Measurements from ENCODE around the gene STX8. TPM values are rescaled to one million over a fixed set of nuclear protein-coding genes. Genes with fewer than 3 reads are reported as not detected.

Gene STX8
- total RNA-seq, 1 experiment from 2014 or later: 50.3 TPM

DNA sequence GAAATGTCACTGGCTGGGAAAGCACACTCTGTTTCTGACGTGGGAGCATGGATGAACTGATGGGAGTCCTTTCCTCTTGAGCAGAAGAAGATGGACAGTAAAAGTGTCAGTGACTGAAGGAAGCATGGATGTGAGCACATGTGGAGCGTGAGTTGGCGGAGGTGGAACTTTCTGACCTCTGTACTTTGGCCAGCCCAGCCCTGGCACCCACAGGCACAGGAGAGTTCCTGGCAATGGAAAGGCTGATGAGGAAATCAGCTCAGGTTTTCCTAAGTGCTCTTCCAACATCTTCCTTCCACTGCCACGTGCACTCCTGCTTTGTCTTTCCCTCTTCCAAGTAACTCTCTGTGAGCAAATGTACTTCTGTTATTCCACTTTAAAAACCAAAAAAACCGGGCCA is 277.5 kb downstream of the STX8 start:
- CTCF ChIA-PET: no interaction called here
- Histone ChIP-seq H3K27ac (ENCODE audit: low read length) (no peak overlapping the region), H3K9me3 (ENCODE audit: control insufficient read depth, insufficient read depth, low read depth, low read length) (no peaks in the 10 kb centered on the region), H3K27me3 (ENCODE audit: control insufficient read depth, insufficient read depth, low read length) (no peaks in the 10 kb centered on the region), H3K36me3 (ENCODE audit: control insufficient read depth, insufficient read depth, low read length) (no peaks in the 10 kb centered on the region), H3K4me1 (ENCODE audit: control insufficient read depth, insufficient read depth, low read length) (no peaks in the 10 kb centered on the region), H3K4me3 (ENCODE audit: low read depth in 2 of 2, low read length in 2 of 2) (no peak overlapping the region)
- POLR2A ChIA-PET: no interaction called here
- BruUV-seq (replicated peaks): no TSS peak
- intact Hi-C loops (cut with micrococcal nuclease; ENCODE audit: unreplicated experiment) (no loop called here), in situ Hi-C loops (cut with HindIII; ENCODE audit: low pct_unique_long_range_greater_than_20kb, low sequenced_read_pairs) (no loop called here)
- ATAC-seq: no peak
- no peak for DNase-seq (ENCODE audit: low read depth, low spot score)
- no peak for TF ChIP-seq SIN3A (IDR thresholded peaks at IDR 0.05; ENCODE audit: borderline replicate concordance, insufficient read depth, low read depth, low read length)

DNA sequence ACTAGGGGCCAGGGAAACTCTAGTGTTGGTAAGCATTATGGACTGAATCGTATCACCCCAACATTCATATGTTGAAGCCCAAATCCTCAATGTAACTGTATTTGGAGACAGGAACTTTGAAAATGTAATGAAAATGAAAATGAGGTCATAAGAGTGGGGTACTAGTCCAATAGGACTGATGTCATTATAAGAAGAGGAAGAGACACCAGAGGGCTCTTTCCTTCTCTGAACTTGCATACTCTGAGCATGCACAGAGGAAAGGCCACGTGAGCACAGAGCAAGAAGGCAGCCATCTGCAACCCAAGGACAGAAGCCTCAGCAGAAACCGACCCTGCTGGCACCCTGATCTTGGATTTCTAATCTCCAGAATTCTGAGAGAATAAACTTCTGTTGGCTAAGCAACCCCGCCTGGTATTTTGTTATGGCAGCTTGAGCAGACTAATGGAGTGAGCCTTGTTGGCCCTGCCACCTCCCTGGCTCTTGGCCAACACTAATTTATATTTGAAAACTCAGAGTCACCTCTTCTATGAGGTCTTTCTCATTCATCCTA is 280.9 kb downstream of the STX8 start:
- no TSS peak for BruUV-seq (replicated peaks)
- H3K27ac ChIP-seq (ENCODE audit: low read length): no peak overlapping the region
- no peak for ATAC-seq
- no peak overlapping the region for H3K4me3 ChIP-seq (ENCODE audit: low read depth in 2 of 2, low read length in 2 of 2)
- DNase-seq (ENCODE audit: low read depth, low spot score): no peak
- no peaks in the 10 kb centered on the region for H3K4me1 ChIP-seq (ENCODE audit: control insufficient read depth, insufficient read depth, low read length)
- no peaks in the 10 kb centered on the region for H3K9me3 ChIP-seq (ENCODE audit: control insufficient read depth, insufficient read depth, low read depth, low read length)
- no peaks in the 10 kb centered on the region for H3K36me3 ChIP-seq (ENCODE audit: control insufficient read depth, insufficient read depth, low read length)
- CTCF ChIA-PET: no interaction called here
- intact Hi-C loops (cut with micrococcal nuclease; ENCODE audit: unreplicated experiment) (no loop called here), in situ Hi-C loops (cut with HindIII; ENCODE audit: low pct_unique_long_range_greater_than_20kb, low sequenced_read_pairs) (no loop called here)
- H3K27me3 ChIP-seq (ENCODE audit: control insufficient read depth, insufficient read depth, low read length): no peaks in the 10 kb centered on the region
- POLR2A ChIA-PET: no interaction called here
- TF ChIP-seq POLR2AphosphoS5 (IDR thresholded peaks at IDR 0.05; ENCODE audit: low read depth, low read length) (no peak), TCF7L2 (IDR thresholded peaks at IDR 0.05; ENCODE audit: low read depth, low read length) (no peak), SIN3A (IDR thresholded peaks at IDR 0.05; ENCODE audit: borderline replicate concordance, insufficient read depth, low read depth, low read length) (no peak)
- TF ChIP-seq, protein P1, sequence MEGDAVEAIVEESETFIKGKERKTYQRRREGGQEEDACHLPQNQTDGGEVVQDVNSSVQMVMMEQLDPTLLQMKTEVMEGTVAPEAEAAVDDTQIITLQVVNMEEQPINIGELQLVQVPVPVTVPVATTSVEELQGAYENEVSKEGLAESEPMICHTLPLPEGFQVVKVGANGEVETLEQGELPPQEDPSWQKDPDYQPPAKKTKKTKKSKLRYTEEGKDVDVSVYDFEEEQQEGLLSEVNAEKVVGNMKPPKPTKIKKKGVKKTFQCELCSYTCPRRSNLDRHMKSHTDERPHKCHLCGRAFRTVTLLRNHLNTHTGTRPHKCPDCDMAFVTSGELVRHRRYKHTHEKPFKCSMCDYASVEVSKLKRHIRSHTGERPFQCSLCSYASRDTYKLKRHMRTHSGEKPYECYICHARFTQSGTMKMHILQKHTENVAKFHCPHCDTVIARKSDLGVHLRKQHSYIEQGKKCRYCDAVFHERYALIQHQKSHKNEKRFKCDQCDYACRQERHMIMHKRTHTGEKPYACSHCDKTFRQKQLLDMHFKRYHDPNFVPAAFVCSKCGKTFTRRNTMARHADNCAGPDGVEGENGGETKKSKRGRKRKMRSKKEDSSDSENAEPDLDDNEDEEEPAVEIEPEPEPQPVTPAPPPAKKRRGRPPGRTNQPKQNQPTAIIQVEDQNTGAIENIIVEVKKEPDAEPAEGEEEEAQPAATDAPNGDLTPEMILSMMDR (IDR thresholded peaks at IDR 0.05): no peak
- TF ChIP-seq, protein P2, sequence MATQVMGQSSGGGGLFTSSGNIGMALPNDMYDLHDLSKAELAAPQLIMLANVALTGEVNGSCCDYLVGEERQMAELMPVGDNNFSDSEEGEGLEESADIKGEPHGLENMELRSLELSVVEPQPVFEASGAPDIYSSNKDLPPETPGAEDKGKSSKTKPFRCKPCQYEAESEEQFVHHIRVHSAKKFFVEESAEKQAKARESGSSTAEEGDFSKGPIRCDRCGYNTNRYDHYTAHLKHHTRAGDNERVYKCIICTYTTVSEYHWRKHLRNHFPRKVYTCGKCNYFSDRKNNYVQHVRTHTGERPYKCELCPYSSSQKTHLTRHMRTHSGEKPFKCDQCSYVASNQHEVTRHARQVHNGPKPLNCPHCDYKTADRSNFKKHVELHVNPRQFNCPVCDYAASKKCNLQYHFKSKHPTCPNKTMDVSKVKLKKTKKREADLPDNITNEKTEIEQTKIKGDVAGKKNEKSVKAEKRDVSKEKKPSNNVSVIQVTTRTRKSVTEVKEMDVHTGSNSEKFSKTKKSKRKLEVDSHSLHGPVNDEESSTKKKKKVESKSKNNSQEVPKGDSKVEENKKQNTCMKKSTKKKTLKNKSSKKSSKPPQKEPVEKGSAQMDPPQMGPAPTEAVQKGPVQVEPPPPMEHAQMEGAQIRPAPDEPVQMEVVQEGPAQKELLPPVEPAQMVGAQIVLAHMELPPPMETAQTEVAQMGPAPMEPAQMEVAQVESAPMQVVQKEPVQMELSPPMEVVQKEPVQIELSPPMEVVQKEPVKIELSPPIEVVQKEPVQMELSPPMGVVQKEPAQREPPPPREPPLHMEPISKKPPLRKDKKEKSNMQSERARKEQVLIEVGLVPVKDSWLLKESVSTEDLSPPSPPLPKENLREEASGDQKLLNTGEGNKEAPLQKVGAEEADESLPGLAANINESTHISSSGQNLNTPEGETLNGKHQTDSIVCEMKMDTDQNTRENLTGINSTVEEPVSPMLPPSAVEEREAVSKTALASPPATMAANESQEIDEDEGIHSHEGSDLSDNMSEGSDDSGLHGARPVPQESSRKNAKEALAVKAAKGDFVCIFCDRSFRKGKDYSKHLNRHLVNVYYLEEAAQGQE (IDR thresholded peaks at IDR 0.05; ENCODE audit: insufficient read depth in 1 of 2, low read depth in 2 of 2, low read length in 1 of 2): no peak

DNA sequence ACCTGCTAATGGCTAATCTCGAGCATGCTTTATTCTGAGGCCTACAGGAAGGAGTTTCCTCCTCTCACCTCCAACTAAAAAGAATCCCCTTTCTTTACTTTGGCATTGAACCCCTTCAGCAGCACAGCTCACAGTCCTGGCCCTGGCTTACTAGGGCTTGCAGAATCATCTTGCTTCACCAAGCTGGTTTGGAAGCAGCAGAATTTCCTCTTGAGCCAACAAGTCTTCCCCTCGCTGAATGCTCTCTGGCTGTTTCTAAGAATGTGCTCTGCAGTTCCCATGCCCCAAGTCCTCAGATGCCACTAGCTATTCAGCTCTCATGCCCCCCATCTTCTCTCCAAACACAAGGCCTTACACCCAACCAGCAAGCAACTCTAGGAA is 283.1 kb downstream of the STX8 start:
- Histone ChIP-seq H3K27me3 (ENCODE audit: control insufficient read depth, insufficient read depth, low read length) (no peaks in the 10 kb centered on the region), H3K36me3 (ENCODE audit: control insufficient read depth, insufficient read depth, low read length) (no peaks in the 10 kb centered on the region), H3K27ac (ENCODE audit: low read length) (no peak overlapping the region), H3K4me3 (ENCODE audit: low read depth in 2 of 2, low read length in 2 of 2) (no peak overlapping the region), H3K9me3 (ENCODE audit: control insufficient read depth, insufficient read depth, low read depth, low read length) (no peaks in the 10 kb centered on the region), H3K4me1 (ENCODE audit: control insufficient read depth, insufficient read depth, low read length) (no peaks in the 10 kb centered on the region)
- ChIA-PET POLR2A (no interaction called here), CTCF (no interaction called here)
- ATAC-seq (no peak), DNase-seq (ENCODE audit: low read depth, low spot score) (no peak)
- BruUV-seq (replicated peaks): no TSS peak
- intact Hi-C loops (cut with micrococcal nuclease; ENCODE audit: unreplicated experiment): no loop called here
- in situ Hi-C loops (cut with HindIII; ENCODE audit: low pct_unique_long_range_greater_than_20kb, low sequenced_read_pairs): no loop called here
- TF ChIP-seq, protein P1 (IDR thresholded peaks at IDR 0.05): no peak; the same call in 1 of the 2 replicates
- TF ChIP-seq POLR2AphosphoS5 (IDR thresholded peaks at IDR 0.05; ENCODE audit: low read depth, low read length): no peak
- TF ChIP-seq SIN3A (IDR thresholded peaks at IDR 0.05; ENCODE audit: borderline replicate concordance, insufficient read depth, low read depth, low read length): no peak
- TF ChIP-seq, protein P2 (IDR thresholded peaks at IDR 0.05; ENCODE audit: insufficient read depth in 1 of 2, low read depth in 2 of 2, low read length in 1 of 2): no peak
- TF ChIP-seq TCF7L2 (IDR thresholded peaks at IDR 0.05; ENCODE audit: low read depth, low read length): no peak
